RPMI8226 (cell line): ENCODE results near the gene STMN1.

ENCODE experiments used
- DNase-seq: peaks from one replicate; pipeline ENCODE4 v3.0.0-alpha.2; 2015

The STMN1 gene

DNA sequence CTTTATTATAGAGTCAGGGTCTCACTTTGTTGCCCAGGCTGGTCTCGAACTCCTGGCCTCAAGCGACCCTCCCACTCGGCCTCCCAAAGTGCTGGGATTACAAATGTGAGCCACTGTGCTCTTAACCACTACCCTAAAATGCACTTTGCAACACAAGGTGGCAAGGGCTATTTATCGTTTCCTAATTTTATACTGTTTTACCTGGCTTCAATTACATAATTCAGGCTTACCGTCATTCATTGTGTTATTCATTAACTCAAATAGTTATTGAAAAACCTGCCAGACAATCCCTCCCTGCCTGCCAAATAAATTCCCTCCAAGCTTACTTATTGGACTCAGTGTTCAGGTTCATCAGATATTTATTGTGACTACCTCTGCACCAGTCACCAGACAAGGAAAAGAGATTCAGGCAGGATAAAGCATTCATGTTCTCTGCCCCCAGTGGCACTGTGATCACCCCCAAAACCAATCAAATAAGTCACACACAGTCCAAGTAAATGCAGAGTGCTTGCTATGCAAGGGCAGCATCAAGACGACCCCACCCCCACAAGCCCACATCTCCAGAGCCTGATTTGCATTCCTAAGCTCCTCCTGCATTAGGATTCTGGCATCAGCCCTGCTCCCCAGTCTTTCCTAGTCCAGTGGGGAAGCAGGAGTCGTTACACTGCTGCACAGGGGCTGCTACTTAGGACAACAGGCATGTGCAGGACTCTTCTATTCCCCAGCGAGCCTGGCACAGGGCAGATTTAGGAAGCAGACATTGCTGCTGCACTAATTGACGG is 38.8 kb downstream of the STMN1 start:
- DNase-seq = no peak

DNA sequence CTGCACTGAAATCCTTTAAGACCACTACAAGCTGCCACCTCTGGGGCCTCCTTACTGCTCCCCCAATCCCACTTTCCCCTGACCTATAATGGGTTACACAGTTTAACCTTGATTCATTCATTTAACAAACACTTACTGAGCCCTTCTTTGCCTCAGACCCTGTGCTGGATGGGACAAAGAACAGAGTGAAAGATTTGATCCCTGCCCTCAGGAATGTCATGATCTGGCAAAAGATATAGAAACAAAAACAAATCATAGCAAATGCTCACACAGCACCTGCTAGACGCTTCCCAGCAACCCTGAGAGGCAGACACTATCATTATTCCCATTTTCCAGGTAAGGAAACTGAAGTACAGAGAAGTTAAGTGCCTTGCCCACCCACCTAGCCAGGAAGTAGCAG is 39.9 kb downstream of the STMN1 start:
- no peak for DNase-seq

GRCh38 chr1:25864434-25864833 is 41.8 kb downstream of the STMN1 start:
- DNase-seq = no peak

DNA sequence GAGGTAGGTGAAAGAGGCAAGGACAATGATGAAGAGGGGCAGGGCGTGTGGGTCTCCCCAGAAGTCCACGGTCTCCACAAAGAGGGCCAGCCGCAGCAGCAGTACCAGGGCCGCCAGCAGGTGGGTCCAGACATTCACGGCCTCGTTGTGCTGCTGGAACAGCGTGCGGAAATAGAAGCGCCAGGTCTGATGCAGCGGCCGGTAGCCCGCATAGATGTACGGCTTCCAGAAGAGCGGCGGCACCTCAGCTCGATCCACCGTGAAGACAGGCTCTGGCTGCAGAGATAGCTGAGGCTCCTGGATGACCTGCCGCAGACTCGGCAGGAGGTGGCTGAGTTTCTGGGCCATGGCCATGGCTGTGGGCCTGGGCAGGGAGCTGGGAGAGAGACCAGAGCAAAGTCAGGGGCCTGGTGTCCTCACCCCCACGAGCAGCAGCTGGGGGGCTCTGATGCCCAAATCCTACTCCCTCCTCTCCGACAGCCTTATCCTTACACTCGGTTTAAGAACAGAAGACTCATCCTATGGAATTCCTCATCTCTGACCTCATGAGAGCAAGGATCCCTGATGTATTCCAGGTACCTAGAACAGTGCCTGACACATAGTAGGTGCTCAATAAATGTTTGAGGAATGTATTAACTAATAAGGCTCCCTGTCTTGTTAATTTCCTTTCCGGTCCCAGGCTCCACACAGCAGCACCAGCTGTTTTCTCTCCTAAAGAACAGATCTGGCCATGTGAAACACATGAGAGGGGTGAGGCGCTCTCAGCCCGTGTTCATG is 42.5 kb downstream of the STMN1 start:
- no peak for DNase-seq

GRCh38 chr1:25862785-25863485 is 43.3 kb downstream of the STMN1 start:
- no peak for DNase-seq

DNA sequence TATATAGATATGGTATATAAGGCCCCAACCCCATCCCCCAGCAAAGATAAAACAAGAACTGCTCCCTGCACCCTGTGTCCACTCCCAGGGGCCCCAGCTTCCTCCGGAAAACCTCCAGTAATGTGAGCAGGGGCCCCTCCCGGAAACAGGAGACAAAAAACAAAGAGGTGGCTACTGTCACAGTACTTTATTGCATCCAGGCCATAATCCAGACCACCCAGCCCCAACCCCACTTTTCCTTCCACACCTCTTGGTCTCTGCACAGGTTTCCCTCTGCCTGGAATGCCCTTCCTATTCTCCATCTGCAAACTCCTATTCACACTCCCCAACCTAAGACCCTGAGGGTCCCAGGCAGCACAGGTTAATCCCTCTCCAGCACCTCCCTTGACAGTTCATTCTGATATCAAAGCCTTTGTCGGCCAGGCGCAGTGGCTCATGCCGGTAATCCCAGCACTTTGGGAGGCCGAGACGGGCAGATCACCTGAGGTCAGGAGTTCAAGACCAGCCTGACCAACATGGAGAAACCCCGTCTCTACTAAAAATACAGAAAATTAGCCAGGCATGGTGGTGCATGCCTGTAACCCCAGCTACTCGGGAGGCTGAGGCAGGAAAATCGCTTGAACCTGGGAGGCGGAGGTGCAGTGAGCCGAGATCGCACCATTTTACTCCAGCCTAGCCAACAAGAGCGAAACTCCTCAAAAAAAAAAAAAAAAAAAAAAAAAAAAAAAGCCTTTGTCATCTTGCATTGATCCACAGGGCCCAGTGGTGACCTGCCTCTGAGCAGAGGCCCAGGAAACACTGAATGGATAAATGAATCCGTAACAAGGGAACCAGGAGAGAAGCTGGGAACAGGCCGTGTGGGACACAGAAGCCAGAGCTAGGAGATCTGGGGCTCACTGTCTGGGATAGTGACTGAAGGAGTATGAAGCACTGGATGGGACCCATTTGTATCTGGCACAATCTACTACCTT is 44.6 kb downstream of the STMN1 start:
- DNase-seq = no peak

DNA sequence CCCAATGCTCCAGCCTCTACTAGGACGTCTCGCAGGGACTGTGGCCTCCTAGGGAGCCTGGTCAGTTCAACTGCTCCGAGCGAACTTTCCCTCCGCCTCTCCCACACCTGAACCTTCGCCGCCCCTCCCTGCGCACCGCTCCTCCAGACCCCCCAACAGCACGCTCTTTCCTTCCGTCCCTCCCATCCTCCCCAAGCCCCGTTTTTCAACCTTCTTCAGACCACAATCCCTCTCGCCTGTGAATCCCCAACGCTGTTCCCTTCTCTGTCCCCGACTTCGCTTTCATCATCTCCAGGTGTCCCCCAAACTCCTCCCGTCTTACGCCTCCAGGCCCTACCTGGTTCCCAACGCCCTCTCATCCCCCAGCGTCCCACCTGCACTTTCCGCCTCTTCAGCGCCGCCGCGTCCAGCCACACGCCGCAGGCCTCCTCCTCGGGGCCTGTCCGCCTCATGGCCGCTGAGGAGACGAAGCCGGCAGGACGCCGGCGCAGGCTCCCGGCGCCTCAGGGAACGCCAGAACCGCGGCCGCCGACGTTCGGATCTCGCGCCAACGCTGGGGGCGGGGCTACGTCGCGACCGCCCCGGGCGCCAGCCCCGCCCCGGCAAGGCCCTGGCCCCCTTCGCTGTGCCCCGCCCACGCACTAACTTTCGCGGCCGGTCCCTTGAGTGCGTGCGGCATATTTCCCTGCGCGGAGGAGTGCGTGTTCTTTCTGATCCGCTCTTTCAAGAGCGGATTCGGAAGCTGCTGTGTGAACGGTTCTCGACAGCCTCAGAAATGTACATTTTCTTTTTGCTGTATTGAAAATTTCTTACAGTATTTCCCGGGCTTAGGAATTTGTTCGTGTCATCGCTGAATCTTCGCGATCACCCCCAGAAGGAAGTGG is 47.1 kb downstream of the STMN1 start, which contains the start of gene AUNIP:
Gene AUNIP (minus strand): TSS at position 552 of the 884 bp plus-strand sequence. CDS start 100 bp downstream, at position 452.
- DNase-seq = peak; percentile 96

- DNase-seq = peak; percentile 20
These were observed 47.7 kb downstream of the STMN1 start for GRCh38 chr1:25858494-25858893.

DNA sequence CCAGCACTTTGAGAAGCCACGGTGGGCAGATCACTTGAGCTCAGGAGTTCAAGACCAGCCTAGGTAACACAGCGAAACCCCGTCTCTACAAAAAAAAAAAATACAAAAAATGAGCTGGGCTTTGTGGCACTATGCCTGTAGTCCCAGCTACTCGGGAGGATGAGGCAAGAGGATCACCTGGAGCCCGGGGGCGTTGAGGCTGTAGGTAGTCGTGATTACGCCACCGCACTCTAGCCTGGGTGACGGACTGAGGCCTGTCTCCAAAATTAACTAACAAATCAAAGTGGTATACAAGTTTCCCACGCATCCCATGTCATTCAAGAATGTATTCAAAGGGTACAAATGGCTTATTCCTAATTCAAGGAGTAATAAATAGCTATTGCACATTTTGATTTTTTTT is 49.4 kb downstream of the STMN1 start:
- DNase-seq = no peak

DNA sequence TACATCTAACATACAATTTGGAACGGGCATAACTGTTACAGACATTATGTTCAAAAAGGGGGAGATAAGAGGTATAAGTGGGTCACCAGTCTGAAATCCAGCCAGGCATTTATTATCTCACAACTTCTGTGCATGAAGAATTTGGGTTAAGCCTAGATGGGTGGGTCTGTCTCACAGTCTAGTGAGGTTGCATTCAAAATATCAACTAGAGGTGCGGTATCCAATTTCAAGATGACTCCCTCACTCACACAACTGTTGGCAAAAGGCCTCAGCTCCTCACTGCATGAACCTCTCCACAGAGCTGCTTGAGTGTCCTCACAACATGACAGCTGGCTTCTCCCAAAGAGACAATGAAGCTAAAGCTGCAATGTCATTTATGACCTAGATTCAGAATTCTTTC is 51.7 kb downstream of the STMN1 start:
- DNase-seq = no peak
